Stimulated activated CD4-positive, alpha-beta T cell treated with anti-CD3 and anti-CD28 coated beads, Interleukin-1b, Interleukin-23, amount 100 ng/mL, for 1 hour (primary cell): ENCODE measurements around the gene DHX36.

Experiments
- DNase-seq, 2 donors: peaks; one replicate each; pipeline ENCODE4 v3.0.0-alpha.2; 2020; ENCODE audit warnings: low read depth in 2 of 2

The DHX36 gene

DNA sequence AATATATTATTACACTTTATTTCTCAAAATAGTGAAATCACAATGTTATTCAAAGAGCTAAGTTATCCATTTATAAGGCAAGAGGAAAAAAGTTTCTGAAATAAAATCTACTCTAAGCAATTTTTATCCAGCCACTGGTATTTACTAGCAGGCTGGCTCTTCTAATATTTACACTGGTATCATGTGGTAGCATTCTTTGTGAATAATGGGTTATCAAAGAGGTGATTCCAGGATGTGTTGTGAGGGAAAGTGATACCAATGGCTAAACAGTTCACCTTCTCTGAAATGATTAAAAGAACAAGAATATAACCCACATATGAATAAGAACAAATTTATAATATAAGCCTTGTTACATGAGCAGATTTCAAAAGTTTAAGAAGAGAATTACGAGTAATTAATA, 44.1 kb downstream of the DHX36 start:
- DNase-seq = no peak

DNA sequence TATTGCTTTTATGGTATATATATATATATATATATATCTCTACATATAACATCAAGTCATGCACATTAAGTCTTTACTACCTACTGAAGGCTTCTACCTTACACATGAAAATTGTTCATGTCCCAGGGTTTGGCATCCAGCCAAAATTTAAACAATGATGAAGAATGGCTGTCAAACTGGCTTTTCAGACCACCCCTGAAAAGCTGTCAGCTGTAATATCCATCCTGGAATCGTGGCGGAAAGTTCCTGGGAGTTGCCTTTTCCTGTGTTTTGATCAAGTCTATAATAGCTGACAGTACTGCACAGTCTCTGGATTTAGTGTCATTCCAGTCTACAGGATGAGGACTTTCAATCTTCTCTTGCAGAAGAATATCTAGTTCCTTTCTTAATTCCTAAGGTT, 48.3 kb downstream of the DHX36 start:
- DNase-seq = no peak

DNA sequence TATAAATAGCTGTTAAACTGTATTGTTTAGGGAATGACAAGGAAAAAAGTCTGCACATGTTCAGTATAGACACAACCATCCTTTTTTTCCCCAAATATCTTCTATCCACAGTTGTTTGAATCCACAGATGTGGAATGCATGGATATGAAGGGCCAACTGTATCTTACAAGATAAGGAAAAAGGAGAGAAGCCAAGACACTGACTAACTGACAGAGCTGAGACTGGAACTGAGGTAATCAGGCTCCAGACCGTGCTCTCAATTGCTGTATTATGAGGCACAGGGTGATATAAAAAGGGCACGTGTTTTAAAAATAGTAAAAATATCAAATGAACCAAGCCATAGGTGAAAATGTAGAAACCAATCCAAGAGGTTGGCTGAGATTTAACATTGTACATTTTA, 49.0 kb downstream of the DHX36 start:
- no peak for DNase-seq

GRCh38 chr3:154274348-154274747, 49.9 kb downstream of the DHX36 start:
- DNase-seq = no peak

DNA sequence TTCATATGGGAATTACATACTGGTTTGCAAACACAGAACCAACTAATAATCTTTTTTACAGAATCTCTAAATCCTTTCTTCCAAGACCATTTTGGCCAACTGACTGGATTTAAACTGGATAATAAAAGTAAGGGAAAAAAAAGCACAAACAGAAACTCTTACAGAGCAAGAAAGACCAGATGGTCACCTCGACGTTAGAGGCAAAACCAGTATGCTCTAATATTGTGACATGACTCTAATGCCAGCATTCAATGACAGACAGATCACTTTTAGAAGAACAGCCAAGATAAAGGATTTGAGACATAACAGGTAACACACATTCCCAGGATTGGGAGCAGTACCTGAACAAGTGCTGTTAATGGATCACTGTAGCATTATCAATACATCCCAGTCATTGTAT, 50.9 kb downstream of the DHX36 start:
- no peak for DNase-seq

DNA sequence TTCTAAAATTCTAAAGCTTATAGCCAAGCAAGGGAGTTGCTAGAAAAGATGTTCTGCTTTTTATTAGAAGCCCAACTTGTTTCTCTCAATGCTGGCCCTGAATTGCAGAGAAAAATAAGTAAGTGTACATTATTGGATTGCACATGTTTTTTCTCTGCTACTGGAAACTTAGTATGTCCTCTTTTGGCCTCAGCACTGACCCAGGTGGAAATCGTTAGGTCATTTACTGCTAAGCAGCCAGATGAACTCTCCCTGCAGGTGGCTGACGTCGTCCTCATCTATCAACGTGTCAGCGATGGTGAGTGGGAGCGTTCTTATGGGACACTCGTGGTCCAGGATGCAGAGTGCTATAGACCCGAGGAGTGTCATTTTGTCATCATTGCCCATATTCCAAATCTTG, 69.8 kb downstream of the DHX36 start:
- DNase-seq = no peak

- peak; percentile 5 to 51 for DNase-seq
Observed at GRCh38 chr3:154252759-154253638, 71.3 kb downstream of the DHX36 start.

DNA sequence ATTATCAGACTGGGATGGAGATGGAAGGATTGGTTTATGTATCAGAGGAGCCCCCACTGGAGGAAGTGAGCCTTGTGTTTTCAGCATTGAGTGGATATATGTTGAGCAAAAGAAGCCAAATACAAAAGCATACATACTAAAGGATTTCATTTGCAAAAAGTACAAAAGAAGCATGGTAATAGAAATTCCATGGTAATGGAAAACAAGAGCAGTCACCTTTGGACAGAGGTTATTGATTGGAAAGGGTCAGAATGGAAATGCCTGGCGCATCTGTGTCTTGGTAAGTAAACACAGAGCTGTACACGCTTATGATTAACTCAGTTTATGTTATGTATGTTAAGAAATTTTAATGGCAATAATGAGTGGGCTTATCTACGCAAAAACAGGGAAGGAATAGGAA, 72.7 kb downstream of the DHX36 start:
- no peak for DNase-seq

DNA sequence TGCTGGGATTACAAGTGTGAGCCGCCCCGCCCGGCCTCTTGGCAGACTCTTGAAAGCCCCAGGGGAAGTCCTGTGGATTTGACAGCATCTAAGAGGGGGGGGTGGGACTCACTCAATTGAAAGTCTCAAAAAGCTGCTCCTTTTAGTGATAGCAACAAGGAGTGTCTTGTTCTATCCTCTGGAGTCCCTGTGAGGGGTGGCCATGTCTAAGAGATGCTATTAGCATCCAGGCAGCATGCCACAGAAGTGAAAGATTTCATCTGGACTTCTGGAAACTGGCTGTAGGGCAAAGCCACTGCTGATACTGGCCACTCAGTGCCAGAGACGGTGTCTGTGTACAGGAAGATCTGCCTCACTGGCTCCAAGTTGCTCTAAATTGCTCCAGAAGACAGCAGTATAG, 74.0 kb downstream of the DHX36 start:
- no peak for DNase-seq

DNA sequence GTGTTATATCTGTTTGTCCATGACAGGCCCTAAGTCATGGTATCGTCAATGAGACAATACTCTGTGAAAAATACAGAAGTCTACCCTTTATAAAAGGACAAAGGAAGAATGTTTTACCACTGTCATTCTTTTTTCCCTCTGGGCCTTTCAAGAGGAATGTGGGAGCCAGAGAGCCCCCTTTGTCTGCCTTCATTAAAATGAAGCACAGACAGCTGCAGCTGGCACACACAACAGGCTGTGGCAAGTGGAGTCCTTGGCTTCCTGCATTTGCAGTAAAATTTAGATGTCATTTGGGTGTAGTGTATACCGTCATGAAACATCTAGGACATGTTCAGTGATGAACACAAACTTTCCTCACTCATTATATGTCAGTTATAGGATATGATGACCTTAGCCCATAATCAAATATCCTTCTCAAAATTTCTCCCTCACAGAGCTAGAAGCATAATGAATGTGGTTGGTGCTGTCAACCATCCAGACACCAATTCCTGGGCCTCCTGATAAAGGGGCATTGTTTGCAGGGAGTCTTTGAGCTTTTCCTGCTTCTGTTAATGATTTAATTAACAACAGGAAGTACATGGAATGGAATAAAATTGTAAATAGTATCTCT, 76.4 kb downstream of the DHX36 start:
- no peak for DNase-seq

GRCh38 chr3:154244644-154245043, 79.6 kb downstream of the DHX36 start:
- DNase-seq = no peak

GRCh38 chr3:154243353-154243752, 80.9 kb downstream of the DHX36 start:
- no peak for DNase-seq

DNA sequence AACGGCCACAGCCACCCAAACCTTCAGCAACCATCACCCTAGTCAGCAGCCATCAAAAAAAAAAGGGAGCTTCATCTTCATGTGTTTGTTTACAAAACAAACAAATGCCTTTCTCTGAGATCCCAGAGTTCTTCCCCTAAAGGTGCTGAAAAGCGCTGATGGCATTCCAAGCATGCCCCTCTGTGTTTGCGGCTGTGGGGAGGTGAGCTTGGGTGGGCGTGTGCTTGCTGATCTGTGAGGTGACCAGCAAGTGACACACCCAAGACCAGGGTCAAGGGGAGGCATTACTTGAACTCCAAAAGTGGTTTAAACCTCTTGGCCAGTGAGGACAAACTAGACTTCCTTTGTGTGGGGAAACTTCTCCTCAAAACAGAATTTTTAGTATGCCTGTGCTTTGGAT, 81.5 kb downstream of the DHX36 start:
- no peak for DNase-seq

GRCh38 chr3:154241496-154241895, 82.8 kb downstream of the DHX36 start:
- no peak for DNase-seq

DNA sequence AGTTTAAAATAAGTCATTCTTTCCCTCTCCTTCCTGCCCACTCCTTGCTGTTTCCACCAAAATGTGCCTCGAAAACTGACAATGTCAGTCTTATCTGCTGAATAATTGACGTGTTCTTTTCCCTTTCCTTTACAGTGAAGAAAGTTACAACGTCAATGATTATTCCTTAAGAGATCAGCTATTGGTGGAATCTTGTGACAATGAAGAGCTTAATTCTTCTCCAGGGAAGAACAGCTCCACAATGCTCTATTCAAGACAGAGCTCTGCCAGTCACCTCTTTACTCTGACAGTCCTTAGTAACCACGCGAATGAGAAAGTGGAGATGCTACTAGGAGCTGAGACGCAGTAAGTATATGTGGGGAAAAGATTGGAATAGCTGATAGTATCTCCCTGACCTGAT, 84.1 kb downstream of the DHX36 start:
- no peak for DNase-seq

DNA sequence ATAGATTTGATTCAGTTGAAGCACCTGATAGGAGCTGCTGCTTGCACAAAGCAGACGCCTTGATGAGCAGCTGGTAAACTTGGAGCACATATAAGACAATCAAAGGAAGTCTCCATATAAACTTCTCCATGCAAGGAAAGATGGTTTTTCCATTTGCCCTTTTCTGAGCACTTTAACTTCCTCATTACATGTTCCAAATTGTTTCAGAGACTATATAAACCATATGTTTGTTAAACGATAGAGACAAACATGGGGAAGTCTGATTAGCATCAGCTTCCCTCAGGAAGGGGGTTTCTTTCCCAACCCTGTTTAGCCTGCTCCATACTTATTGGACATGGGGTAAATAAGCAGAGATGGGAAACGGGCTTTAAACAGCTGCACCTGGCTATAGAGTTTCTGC, 88.0 kb downstream of the DHX36 start:
- no peak for DNase-seq

GRCh38 chr3:154235330-154235729, 89.0 kb downstream of the DHX36 start:
- DNase-seq = no peak

DNA sequence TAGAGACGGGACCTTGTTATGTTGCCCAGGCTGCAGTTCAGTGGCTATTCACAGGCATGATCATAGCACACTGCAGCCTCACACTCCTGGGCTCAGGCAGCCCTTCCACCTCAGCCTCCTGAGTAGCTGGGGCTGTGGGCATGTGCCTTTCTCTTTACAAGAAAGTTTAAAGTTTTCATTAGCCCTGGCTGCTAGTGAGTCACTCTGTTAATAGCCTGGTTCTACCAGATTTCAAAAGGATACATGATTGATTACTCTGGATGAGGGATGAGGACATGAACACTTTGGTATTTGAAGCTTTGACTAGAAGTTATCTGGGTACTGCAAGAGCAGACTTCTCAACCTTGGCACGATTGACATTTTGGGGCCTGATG, 95.1 kb downstream of the DHX36 start:
- DNase-seq = no peak

- DNase-seq = no peak
Observed at GRCh38 chr3:154228561-154229216, 95.6 kb downstream of the DHX36 start.

DNA sequence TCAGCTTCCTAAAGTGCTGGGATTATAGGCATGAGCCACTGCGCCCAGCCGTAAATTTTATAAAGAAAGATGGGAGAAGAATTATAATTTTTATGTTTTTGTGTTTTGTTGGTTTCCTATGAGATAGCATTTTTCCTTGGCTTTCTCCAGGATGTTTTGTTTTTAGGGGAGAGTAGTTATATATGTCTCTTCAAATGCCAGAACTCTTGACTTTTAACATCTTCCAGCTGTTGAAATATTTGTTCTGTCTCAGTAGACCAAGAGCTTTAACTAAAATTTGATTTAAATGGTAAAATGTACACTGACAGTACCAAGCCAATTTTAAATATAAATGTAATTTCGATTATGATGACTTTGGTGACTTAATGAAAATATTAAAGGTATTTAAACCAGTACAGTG, 96.8 kb downstream of the DHX36 start:
- no peak for DNase-seq

DNA sequence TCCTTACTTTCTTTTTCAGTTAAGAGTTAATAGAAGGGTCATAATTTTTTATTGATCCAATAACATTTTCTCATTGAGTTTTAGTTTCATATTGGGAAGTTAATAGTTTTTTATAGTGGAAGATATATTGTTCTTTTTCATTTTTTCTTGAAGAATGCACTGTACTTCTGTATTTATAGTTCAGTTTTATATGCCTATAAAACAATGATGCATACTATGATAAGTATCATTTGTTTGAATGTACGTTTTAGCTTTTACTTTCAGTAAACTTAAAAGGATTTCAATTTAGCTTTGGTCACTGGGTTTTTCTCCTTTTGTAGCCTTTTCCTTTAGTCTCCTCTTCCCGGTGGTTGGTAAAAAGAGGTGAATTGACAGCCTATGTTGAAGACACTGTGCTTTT, 98.8 kb downstream of the DHX36 start:
- DNase-seq = no peak

DNA sequence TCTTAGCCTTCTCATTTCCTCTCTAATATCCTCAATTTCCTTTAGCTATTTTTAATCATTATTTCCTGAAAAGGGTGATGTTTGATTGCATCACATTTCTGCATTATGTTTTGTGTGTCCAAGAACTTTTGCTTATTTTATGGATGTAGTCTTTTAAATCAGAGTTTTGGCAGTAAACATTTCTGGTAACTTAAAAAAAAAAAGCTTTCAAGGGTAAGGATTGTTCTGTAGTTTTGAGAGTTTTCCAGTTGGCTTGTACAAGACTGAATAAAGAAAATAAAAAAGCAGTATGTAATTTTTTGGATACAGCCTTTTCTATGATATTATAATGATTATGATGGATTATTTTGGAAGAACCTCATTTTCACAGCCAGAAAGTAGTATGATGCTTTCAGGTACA, 99.4 kb downstream of the DHX36 start:
- DNase-seq = no peak

- no peak for DNase-seq
Observed at GRCh38 chr3:154224366-154224765, 99.9 kb downstream of the DHX36 start.
